DMS 273 (cell line): ENCODE data around the gene CYGB.
A peak's percentile ranks its signal among the peaks of the same experiment; 100 is the strongest.
"Not testable (repeated sequence)": the region's sequence is repeated elsewhere in the genome, so short reads cannot be mapped to it uniquely, and the experiment has no call there.

Experiments used
- DNase-seq: peaks from one replicate; lab custom pipeline; 2025; ENCODE audit not compliant: unreplicated experiment; lab: John Stamatoyannopoulos, UW

Gene CYGB

DNA sequence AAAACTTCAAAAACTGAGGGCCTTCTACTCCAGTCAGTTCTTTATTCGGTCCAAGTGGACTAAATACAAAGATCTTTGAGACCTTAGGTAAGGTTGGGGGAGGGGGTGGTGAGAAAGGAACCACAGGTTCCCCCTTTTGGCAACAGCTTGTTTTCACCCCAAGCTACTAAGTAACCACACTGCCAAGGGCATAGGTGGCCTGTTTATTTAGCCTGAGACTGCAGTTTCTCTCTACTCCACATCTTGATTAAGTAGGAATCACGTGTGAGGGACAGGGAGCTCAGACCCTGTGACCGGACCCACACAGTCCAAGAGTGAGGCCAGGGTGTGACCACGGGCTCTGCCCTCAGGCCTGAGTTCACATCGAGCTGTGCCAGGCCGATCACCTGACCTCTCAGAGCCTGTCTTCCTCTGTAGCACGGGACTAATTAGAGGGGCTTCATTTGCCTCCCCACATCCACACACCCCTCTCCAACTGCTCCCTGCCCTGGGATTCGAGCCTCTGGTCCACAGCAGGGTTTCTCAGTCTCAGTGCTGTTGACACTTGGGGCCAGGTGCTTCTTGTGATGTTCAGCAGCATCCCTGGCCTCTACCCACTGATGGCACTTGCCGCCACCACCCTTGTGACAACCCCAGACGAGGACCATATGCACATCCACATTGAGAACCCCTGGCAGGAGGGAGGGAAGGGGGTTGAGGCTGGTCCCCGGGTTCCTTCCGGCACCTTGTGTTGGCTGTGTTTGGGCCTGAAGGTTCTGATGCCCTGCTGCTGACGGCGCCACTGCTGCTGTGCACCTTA lies 30.3 kb upstream of the CYGB start:
- DNase-seq, result peak; percentile 69

DNA sequence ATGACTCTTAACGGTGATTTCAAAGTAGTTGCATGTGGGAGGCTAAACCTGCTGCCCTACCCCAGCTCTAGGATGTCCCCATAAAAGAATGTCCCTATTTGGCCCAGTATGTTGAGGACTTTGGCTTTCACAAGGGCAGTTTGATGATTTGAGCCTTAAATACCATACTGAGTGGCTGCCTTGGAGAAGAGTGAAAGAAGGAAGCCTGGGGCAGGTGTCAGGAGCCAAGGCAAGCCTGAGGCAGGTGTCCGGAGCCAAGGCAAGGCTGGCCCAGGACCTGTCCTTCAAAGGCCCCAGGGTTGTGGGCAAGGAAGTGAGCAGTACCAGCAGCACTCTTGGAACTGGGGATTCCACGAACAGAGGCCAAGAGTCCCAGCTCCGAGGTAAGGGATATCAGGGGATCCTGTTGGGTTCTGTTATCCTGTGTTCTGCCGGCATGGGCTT lies 29.5 kb upstream of the CYGB start:
- DNase-seq, result peak; percentile 69

DNA sequence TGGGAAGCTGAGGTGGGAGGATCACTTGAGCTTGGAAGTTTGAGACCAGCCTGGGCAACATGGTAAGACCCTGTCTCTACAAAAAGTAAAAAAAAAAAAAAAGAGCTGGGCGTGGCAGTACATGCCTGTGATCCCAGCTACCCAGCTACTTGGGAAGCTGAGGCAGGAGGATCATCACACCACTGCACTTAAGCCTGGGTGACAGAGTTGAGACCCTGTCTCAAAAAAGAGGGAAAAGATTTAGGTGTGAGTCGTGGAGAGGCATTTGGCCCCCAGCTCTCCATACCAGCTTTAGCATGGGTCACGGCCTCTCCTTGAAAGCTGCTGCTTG lies 29.1 kb upstream of the CYGB start:
- DNase-seq, result no peak

DNA sequence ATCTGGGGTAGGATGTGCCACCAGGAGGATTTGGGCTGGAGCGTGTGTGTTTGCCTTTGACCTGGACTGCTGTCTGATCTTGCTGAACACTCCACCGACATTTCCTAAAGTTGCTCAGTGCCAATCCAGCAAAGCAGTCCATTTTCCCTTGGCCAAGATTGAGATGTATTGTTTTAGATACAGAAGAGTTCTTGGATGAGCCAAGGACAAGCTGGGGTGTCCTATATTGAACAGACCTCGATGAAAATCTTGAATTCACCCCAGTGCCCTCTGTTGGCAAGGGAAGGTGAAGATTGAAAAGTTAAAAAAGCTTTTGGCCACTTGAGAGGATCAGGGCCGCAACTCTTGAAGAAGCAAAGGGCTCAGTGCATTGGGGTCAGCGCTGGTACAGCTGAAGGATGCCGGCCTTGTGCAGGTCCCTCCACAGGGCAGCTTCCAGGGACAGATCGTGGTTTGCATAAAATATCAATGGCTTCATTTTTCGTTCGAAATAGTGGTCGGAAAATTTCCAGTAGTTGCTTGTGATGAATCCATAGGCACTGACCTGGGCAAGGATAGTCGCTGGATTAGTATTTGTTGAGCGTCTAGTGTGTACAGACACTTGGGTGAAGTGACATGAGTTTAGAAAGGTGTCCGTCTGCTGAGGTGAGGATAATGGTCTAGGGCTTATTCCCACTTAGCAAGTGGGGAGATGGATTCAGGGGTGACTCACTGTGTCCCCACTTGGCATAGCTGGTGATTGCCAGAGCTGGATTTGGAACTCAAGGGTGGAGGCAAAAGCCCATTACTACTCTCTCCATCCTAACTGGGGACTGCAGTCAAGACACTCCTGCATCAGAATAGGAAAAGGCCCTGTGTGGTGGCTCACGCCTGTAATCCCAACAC lies 28.5 kb upstream of the CYGB start:
- peak; percentile 63 for DNase-seq

DNA sequence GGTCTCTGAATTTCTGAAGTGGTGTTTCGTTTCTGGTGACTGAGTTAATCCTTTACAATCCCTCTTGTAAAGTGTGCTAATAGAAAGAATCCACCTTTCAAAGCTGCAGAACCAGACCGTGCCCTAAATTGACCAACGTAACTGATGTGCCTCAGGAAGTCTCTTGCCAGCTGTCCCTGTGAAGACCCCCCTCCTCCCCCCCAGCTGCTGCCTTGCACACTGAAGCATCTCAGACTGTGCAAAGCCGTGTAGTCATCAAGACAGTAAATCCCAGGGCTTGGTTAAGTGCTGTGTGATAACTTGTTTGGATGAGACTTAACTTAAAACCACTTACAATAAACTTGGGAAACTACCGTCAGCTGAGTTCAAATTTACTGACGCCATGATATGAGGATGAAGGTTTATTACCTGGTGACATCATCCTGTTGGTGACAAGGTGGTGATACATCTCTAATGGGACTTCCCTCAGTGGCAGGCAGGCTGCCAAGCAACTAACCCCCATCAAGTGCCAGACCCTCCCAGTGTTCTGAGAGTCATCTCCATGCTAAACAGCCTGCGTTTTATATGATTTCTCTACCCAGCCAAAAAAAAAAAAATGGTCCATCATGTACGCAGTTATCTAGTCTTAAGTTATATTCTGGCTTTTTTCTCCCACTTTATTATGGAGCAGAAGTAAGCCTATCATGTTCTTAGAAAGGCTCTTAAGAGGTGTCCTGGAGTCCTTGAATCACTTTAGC lies 27.6 kb upstream of the CYGB start:
- peak; percentile 62 for DNase-seq

DNA sequence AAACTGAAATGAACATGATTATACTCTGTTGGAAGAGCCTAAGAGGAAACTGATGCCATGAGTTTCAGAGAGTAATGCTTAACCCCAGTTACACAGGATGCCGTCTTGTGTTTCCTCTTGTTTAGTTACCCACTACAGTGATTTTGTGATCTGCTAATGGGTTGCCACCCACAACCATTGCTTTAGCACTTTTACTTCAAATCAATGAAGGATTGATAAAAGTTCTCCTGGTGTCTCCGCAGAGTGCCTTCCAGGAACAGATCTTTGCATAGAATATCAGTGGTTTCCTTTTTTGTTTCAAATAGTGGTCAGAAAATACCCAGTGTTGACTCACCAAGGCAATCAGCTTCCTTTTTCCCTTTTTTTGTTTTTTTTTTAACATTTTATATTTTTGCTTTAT lies 25.9 kb upstream of the CYGB start:
- DNase-seq, result not testable (repeated sequence)

DNA sequence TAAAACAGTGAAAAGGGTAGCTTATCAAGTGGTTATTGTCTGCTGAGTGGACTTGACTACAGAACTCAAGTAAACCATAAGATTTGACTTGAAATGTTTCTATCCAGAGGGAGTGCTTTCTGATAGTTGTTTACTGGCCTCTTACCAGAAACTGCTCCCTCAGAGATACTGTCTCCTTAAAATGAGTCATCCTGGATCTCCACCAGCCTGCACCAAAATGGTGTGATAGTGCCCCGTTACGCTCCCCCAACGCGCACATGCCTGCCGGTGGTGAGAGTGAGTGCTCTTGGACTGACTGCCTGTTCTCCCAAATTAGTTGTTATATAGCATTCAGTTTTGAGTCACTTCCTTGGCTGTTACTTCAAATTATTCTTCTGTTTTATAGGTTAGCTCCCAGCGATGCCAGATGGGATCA lies 25.2 kb upstream of the CYGB start:
- peak; percentile 72 for DNase-seq

DNA sequence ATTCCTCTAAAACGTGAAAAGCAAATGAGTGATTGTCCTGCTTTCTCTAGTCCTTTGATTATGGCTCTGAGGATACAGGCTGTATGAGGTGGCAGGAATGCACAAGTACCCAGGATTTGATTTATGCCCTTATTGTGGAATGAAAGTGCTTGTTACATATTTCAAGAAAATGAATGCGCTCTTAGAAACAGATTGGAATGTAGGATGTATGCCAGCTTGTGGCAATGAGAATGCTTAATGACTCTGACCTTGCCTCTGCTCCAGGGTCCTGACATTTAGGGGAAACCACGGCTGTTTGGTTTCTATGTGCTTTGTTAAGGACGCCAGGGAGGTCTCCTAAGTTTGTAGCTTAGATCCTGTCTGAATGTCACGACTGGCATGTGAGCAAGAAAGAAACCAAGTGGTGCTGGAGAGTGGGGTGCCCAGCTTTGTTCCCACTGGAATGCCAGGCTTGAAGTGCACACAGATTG lies 24.3 kb upstream of the CYGB start:
- no peak for DNase-seq

DNA sequence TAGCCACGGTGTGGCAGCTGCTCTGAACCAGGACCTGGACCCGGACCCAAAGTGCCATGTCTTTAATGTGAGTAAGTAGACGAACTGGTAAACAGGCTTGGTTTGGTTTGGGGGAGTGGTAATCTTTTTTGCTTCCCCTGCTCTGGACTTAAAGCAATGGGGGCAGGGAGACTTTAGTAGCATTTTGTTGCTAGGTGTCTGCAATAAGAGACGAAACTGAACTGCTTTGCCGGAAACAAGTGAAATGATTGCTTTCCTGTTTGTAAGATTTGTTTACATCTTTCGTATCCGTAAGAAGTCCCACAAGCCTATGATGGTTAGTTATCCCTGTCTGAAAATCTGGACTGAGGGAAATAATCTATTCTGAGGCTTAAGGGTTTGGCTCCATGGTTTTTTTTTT lies 23.8 kb upstream of the CYGB start:
- DNase-seq, result no peak

DNA sequence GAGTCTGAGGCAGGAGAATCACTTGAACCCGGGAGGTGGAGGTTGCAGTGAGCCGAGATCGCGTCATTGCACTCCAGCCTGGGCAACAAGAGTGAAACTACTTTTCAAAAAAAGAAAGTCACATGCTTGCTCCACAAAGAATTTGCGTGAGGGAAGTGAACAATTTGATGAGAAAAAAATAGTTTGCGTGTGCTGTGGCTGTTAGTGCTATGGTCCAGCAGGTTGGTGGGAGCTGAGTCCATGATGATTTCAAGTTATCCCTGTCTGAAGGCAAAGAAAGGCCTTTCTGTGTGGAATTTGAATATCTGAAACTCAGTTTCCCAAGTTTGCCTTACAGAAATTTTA lies 23.3 kb upstream of the CYGB start:
- DNase-seq, result no peak

DNA sequence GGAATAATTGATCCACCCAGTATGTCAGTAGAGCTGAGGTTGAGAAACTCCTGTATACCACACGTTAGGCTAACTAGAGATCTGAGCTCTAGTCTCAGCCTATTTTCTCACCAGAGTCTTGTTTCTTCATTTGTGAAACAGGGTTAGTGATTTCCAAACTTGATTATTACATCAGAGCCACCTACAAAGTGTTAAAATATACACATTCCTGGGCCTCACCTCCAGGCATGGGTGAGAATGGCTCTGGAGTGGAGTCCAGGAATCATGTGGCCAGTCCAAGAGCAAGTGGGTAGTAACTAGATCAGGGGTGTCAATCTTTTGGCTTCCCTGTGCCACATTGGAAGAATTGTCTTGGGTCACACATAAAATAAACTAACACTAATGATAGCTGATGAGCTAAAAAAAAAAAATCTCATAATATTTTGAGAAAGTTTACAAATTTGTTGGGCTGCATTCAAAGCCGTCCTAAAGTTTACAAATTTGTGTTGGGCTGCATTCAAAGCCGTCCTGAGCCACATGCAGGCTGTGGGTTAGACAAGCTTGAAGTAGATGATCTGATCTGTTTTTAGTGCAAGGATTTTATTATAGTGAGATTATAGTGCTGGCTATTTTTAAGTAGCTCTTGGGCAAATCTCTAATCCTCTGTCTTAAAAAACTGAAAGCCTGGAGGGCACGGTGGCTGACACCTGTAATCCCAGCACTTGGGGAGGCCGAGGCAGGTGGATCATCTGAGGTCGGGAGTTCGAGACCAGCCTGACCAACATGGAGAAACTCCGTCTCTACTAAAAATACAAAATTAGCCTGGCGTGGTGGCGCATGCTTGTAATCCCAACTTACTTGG lies 22.7 kb upstream of the CYGB start:
- no peak for DNase-seq

DNA sequence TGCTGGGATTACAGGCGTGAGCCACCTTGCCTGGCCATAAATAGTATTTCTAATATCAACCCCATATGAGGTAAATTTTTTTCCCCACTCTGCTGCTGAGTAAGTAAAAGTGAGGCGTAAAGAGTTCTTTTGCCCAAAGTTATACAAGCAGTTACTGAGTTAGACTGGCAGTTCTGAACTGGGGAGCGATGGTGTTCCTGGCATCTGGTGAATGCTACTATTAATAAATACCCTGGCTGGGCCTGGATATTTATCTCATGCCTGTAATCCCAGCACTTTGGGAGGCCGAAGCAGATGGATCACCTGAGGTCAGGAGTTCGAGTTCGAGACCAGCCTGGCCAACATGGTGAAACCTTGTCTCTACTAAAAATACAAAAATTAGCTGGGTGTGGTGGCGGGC lies 22.0 kb upstream of the CYGB start:
- DNase-seq, result peak; percentile 38

DNA sequence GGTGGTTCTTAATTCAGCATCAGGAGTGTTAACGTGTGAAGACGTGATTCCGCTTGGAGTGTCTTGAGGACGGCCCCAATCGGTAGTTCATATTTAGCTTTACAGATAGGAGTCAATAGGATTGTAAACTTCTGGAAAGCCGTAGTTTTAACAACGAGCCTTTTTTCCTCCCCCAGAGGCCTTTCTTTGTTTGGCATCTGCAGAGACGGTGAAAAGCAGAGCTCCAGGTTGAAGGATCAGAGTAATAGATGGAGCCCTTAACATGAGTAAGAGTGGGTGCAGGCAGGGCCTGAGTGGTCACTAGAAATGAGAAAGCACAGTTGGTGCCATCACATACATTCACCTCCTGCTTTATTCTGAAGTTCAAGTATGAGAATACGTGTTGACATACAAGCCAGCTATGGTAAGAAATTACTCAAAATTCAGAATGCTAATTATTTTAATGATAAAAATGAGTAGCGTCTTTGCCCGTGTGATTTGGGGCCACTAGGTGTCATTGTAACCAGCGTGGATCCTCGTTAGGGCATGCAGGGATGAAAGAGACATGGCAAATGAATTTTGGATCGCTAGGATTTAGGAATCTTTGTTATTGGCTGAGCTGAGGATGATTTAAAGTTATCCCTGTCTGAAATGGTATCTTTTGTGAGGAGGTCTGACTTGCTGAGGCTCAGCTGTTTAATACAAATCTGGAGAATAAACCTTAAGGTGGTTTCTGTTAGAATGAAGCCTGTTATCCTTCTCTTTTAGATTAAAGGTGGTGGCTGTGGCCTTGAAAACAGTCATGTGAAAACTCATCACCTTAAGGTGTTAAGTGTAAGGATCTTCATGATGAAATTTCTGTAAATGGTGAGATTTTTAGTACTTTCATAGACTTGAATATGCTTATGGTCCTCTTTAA lies 20.9 kb upstream of the CYGB start:
- DNase-seq, result peak; percentile 66

DNA sequence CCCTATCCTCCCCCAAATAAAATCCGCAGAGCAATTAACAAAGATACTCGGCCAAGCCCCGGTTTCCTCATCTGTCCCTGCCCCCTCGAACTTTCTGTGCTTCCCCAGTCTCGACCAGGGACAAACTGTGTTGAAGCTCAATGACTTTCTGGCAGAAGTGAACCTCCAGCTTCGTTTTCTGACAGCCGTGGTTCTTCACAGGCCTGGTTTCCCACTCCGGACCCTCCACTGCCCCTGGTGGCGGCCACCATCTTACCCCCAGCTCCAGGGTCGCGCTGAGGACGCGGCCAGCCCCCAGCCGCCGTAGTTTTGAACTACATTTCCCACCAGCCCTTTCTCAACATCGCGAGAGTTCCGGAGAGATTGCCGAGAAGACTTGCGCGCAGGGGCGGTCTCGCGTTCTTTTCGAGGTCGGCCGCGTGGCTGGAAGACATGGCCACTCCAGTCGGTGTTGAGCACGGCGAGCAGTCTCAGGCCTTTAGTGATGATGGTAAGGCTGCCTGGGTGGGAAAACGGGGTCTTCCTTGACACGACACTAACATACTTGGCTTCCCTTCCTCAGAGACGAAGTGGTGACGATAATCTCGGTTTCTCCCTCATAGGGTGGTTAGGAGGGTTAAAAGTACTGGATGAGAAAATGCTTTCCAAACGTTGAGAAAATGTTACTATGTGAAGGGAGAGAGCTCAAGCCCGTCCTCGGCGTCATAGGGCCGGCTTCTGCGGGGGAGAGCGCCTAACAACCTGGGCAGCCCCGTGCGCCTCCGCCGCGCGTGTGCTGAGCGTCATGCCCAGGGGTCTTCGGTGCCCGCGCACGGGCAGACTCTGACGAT lies 20.1 kb upstream of the CYGB start:
- DNase-seq, result peak; percentile 99

DNA sequence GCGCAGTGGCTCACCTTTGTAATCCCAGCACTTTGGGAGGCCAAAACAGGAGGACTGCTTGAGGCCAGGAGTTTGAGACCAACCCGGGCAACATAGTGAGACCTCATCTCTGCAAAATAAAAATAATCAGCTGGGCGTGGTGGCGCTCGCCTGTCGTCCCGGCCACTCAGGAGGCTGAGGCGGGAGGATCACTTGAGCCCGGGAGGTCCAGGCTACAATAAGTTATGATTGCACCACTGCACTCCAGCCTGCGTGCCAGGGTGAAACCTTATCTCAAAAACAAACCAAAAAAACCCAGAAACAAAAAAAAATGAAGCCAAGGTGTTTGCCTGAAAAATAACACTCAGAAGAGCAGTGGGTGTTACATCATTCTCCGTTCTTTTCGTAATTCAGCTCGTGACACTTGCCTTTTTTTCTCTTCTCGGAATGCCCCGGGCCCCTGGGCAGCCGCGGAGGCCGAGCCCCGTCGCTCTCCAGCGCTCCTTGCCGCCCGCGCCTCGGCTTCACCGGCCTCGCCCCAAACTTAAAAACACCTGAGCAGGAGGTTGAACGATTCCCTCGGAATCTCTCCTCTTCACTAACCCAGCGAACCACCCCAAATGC lies 19.4 kb upstream of the CYGB start:
- DNase-seq, result peak; percentile 58

DNA sequence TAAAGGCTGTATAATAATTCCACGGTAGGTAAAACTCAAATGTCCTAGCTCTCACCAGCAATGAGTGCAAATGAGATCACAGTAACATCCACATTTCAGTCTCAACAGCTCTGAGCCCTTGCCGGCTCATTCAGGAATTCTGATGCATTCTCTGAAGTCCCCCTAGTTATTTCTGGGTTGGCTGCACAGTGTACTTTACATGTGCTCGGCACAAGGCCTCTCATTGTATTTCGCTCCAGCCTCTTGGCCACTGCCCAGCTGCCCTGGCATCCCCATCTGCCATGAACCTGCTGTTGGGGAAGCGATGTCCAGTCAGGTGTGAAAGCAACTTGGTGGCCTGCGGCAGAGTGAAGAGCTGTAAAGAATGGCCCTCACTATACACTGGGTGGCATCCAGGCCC lies 16.6 kb upstream of the CYGB start:
- peak; percentile 85 for DNase-seq

DNA sequence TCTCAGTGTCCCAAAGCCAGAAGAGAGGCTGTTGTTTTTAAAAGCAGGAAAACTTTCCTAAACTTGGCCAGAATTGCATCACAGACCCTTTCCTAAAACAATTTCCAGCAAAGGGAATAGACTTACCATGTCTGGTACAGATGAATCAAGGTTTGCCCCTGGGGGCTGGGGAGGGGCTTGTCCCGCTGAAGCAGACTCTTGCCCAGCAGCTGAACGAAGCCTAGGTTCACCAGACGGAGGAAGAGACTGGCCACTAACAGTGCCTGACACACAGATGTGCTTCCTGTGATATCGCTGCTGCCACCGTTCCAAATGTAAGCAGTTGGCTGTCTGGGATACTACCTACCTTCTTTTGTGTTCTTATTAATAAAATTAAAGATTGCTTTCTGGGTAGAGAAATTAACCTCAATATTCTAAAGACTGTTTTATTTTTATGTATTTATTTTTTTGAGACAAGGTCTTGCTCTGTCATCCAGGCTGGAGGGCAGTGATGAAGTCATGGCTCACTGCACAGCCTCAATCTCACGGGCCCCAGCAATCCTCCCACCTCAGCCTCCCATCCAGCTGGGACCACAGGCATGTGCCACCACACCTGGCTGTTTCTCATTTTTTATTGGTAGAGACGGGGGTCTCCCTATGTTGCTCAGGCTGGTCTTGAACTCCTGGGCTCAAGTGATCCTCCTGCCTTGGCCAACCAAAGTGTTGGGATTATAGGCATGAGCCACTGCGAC lies 15.8 kb upstream of the CYGB start:
- no peak for DNase-seq

DNA sequence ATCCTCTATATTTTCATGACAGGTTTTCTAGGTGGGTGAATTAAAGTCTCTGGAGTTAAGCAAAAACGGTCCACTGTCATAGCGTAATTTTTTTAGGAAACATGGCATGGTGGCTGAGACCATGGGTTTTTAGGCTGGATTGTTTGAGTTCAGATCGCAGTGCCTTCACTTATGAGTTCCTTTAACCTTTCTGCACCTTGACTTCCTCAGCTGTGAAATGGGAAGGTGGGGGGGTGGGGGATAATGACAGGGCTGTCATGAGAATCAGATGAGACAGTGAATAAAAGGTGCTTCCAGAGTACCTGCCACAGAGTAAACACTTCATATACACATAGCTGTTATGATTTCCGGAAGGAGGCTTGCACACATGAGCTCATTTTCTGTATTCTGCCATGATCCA lies 14.2 kb upstream of the CYGB start:
- DNase-seq, result no peak
